NB4 (cell line): Measurements from ENCODE around the gene KIF13A.
"Not testable (repeated sequence)": the region's sequence is repeated elsewhere in the genome, so short reads cannot be mapped to it uniquely, and the experiment has no call there.

ENCODE experiments used
- DNase-seq: peaks from one replicate; pipeline ENCODE4 v3.0.0; 2010; ENCODE audit warnings: low read depth
- H3K4me3 ChIP-seq: one replicate; pipeline ENCODE4 v1.5.1; 2011; ENCODE audit warnings: mild to moderate bottlenecking, low read depth, low read length, moderate library complexity
- MYC ChIP-seq: IDR thresholded peaks from 2 replicates; pipeline ENCODE4 v1.6.1; 2011; ENCODE audit warnings: low read depth, low read length
- POLR2A ChIP-seq: IDR thresholded peaks from 2 replicates; pipeline ENCODE4 v1.6.1; 2011; ENCODE audit warnings: mild to moderate bottlenecking; ENCODE audit not compliant: insufficient read length; ENCODE audit errors: extremely low read depth
- TF ChIP-seq, protein P1 (sequence below): IDR thresholded peaks from one replicate; pipeline ENCODE4 v1.5.1; 2012; ENCODE audit warnings: low read depth, low read length
- TF ChIP-seq, protein P2 (sequence below): IDR thresholded peaks from 2 replicates; pipeline ENCODE4 v1.6.1; 2011; ENCODE audit warnings: low read depth, low read length

KIF13A gene

DNA sequence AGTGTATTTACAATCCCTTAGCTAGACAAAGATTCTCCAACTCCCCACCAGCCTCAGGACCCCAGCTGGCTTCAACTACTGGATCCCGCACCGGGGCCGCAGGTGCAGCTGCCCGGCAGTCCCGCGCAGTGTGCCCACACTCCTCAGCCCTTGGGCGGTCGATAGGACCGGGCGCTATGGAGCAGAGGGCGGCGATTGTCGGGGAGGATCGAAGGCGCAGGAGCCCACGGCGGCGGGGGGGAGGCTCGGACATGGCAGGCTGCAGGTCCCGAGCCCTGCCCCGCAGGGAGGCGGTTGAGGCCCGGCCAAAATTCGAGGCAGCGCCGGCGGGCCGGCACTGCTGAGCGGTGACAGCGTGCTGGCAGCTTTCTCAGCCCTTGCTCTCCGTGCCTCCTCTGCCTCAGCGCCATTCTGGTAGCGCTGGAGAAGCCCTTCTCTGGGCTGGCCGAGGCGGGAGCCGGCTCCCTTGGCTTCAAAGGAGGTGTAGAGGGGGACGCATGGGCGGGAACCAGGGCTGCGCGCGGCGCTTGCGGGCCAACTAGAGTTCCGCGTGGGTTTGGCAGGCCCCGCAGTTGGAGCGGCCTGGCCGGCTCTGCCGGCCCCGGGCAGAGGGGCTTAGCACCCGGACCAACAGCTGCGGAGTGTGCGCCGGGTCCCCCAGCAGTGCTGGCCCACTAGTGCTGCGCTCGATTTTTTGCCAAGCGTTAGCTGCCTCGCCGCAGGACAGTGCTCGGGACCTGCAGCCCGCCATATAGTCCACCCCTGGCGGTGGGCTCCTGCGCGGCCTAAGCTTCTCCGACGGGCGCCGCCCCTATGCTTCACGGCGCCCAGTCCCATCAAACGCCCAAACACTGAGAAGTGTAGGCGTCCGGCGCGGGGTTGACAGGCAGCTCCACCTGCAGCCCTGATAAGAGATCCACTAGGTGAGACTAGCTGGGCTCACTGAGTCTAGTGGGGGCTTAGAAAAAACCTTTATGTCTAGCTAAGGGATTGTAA, 32.4 kb upstream of the KIF13A start:
- TF ChIP-seq MYC (no peak), POLR2A (no peak)
- TF ChIP-seq, protein P1, sequence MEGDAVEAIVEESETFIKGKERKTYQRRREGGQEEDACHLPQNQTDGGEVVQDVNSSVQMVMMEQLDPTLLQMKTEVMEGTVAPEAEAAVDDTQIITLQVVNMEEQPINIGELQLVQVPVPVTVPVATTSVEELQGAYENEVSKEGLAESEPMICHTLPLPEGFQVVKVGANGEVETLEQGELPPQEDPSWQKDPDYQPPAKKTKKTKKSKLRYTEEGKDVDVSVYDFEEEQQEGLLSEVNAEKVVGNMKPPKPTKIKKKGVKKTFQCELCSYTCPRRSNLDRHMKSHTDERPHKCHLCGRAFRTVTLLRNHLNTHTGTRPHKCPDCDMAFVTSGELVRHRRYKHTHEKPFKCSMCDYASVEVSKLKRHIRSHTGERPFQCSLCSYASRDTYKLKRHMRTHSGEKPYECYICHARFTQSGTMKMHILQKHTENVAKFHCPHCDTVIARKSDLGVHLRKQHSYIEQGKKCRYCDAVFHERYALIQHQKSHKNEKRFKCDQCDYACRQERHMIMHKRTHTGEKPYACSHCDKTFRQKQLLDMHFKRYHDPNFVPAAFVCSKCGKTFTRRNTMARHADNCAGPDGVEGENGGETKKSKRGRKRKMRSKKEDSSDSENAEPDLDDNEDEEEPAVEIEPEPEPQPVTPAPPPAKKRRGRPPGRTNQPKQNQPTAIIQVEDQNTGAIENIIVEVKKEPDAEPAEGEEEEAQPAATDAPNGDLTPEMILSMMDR, result no peak
- TF ChIP-seq, protein P2, sequence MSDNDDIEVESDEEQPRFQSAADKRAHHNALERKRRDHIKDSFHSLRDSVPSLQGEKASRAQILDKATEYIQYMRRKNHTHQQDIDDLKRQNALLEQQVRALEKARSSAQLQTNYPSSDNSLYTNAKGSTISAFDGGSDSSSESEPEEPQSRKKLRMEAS, result no peak
- DNase-seq, result no peak
- H3K4me3 ChIP-seq, result no peak overlapping the region

DNA sequence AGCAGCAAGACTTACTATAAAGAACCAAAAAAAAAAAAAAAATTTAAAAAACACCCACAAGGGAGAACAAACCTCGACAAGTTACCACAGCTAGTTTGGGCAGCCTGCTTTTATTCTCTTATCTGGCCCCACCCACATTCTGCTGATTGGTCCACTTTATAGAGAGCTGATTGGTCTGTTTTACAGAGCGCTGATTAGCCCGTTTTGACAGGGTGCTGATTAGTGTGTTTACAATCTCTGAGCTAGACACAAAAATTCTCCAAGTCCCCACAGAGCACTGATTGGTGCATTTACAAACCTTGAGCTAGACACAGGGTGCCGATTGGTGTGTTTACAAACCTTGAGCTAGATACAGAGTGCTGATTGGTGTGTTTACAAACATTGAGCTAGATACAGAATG, 31.7 kb upstream of the KIF13A start:
- DNase-seq, H3K4me3 ChIP-seq: not testable (repeated sequence)

DNA sequence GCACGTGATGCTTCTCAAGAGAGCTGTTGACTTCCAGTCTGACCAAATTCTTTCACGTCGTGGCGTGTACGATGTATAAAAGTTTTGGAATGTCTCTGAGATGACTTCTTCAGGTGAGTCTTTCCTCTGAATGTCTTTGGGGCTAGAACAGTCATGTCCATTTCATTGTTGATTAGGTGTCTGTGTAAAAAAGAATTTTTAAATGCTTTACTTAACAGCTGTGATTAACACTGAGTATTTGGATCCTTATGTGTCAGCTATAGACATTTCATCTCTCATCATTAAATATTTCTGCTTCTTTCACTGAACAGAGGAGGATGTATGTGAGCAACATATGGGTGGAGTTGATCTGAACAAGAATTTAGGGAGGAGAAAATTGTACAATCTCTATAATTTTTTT, 29.3 kb upstream of the KIF13A start:
- TF ChIP-seq, protein P1, result no peak
- TF ChIP-seq POLR2A (no peak), MYC (no peak)
- TF ChIP-seq, protein P2, result no peak
- no peak overlapping the region for H3K4me3 ChIP-seq
- DNase-seq, result no peak

DNA sequence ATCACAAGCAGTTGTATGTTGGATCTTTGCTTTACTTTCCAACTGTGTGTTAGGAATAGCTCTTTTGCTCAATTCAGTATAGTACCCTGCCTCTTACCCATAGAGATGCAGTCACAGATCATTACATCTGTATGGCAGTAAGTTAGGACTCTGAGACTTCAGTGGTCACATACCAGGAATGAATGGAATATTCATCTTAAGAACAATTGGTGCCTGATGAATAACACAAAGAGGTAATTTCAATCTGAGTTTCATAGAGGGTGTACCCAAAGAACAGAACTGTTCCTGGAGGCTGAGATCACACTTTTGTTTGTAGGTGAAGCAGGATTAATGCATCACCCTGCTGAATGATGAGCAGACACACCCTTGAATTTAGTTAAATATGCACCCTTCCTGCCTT, 28.7 kb upstream of the KIF13A start:
- no peak overlapping the region for H3K4me3 ChIP-seq
- TF ChIP-seq, protein P1, result no peak
- TF ChIP-seq MYC (no peak), POLR2A (no peak)
- TF ChIP-seq, protein P2, result no peak
- DNase-seq, result no peak

DNA sequence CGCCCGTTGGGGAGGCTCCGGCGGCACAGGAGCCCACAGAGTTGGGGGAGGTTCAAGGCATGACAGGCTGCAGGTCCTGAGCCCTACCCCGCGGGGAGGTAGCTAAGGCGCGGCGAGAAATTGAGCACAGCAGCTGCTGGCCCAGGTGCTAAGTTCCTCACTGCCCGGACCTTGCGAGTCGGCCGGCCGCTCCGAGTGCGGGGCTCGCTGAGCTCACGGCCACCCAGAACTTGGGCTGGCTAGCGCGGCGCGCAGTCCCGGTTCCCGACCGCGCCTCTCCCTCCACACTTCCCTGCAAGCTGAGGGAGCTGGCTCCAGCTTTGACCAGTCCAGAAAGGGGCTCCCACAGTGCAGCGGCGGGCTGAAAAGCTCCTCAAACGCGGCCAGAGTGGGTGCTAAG, 23.9 kb upstream of the KIF13A start:
- H3K4me3 ChIP-seq, result no peak overlapping the region
- TF ChIP-seq POLR2A (no peak), MYC (no peak)
- TF ChIP-seq, protein P2, result no peak
- TF ChIP-seq, protein P1, result no peak
- DNase-seq, result no peak

DNA sequence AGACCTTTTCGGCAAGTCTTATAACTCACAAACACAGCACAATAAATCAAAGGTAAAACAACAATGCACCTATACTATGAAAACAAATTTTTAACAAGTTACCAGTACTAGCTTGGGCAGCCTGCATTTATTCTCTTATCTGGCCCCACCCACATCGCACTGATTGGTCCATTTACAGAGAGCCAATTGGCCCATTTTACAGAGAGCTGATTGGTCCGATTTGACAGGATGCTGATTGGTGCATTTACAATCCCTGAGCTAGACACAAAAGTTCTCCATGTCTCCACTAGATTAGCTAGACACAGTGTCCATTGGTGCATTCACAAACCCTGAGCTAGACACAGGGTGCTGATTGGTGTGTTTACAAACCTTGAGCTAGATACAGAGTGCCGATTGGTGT, 23.1 kb upstream of the KIF13A start:
- not testable (repeated sequence) for H3K4me3 ChIP-seq, DNase-seq

DNA sequence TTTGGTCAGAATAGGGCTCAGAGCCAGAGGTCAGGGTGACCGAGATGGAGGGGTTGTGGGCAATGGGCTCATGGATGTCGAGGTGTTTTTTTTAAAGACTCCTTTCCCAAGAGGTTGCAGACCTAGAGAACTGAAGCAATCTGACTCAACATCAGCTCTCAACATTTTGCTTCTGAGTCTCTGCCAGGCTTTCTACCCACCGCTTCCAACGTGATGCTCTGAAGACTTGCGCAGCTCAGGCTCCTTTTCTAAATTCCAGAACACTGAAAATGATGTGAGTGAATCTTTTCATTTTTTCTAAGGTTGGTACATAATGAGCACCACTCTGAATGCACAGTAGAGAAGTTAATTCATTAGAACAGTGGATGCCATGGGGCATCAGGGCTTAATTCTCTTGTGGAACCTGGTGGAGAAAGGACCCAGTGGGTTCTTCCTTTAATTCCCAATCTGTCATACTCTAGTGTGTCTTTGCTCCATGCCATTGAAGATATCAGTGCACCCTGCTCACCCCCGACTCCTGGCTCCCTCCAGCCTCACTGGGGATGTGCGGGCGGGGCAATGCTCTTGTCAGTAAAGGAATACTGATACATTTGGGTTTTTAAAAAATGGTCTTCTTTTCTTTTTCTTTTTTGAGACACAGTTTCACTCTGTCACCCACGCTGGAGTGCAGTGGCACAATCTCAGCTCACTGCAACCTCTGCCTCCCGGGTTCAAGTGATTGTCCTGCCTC, 17.0 kb upstream of the KIF13A start:
- DNase-seq, result no peak
- H3K4me3 ChIP-seq, result no peak overlapping the region
- no peak for TF ChIP-seq MYC
- TF ChIP-seq, protein P1, result no peak
- TF ChIP-seq, protein P2, result no peak
- TF ChIP-seq POLR2A, result no peak
